Stimulated activated effector memory CD8-positive, alpha-beta T cell treated with anti-CD3 and anti-CD28 coated beads, Interleukin-12 subunit alpha, Interleukin-12 subunit beta, amount 100 ng/mL, for 72 hours (primary cell): ENCODE data around the gene ITGA7.
A peak's percentile ranks its signal among the peaks of the same experiment; 100 is the strongest.

Experiments used
- ATAC-seq: fragments of 150-1000 bp; cut with Tn5 transposase; 2 replicates; pipeline ENCODE4 v1.10.0; 2021
- DNase-seq, 2 donors: peaks; one replicate each; pipeline ENCODE4 v3.0.0; 2021 to 2022; ENCODE audit warnings: low spot score in 2 of 2
- H3K27ac Mint-ChIP-seq: one replicate; pipeline ENCODE4 v1.8.0; 2022; ENCODE audit warnings: mild to moderate bottlenecking, mixed read lengths
- H3K36me3 Mint-ChIP-seq: one replicate; pipeline ENCODE4 v1.8.0; 2022; ENCODE audit warnings: mild to moderate bottlenecking, mixed read lengths
- H3K4me1 Mint-ChIP-seq: one replicate; pipeline ENCODE4 v1.8.0; 2022; ENCODE audit warnings: mixed read lengths
- H3K4me3 Mint-ChIP-seq: one replicate; pipeline ENCODE4 v1.8.0; 2022; ENCODE audit warnings: mild to moderate bottlenecking, mixed read lengths
- H3K9me3 Mint-ChIP-seq: one replicate; pipeline ENCODE4 v1.8.0; 2022; ENCODE audit warnings: mixed read lengths

ITGA7 gene

DNA sequence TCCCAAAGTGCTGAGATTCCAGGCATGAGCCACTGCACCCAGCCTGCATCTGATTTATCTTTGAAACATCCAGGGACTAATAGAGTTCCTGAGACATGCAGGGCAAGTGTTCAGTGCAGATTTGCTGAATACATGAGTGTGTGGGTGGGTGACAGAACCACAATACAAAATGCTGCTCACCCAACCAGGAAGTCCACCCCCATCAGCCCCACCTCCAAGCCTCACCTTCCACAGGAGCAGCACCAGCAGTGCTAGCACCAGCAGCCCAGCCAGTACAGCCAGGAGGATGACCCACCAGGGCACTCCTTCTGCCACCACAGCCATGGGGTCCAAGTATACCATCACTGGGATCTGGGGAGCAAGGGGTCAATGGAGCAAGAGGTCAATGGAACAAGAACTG lies 20.0 kb downstream of the ITGA7 start:
- H3K36me3 Mint-ChIP-seq, result no peaks in the 10 kb centered on the region

DNA sequence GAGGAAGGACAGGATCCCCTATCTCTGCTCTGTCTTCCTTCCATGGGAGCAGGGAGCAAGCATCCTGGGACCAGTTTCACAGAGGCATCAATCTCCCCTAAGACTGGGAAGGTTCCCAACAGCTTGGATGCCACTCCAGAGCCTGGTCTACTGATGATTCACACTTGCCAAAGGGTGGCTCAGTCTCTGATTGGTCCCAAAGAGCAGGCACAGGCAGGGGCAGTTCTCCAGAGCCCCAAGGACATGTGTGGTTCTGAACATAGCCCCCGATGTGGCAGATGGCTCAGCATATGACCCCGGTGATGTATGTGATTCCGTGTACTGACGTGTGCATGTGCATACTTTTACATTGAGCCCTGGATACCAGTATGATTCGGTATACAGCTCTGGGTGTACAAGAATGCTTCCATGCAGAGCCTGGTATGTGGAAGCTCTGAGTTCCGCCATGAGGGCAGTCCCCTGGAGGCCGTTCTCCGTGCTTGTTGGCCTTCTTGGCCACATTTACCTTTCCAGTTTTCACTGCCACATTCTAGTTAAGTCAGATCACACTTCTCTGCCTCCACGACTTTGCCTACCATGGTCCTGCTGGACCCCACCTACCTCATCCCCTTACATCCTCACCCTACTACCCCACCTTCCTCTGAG lies 21.2 kb downstream of the ITGA7 start:
- Mint-ChIP-seq H3K4me1 (peaks cover 11% of the 10 kb centered on the region), H3K9me3 (no peaks in the 10 kb centered on the region), H3K4me3 (no peak overlapping the region), H3K36me3 (no peaks in the 10 kb centered on the region), H3K27ac (no peak overlapping the region)
- ATAC-seq (no peak), DNase-seq (no peak)

More for the DNA sequence above, 20.0 kb downstream of the ITGA7 start:
- Mint-ChIP-seq H3K4me1 (peaks cover 7% of the 10 kb centered on the region), H3K9me3 (no peaks in the 10 kb centered on the region), H3K27ac (peak overlapping the region; percentile 23), H3K4me3 (no peak overlapping the region)
- ATAC-seq (peak; percentile 93), DNase-seq (no peak)

DNA sequence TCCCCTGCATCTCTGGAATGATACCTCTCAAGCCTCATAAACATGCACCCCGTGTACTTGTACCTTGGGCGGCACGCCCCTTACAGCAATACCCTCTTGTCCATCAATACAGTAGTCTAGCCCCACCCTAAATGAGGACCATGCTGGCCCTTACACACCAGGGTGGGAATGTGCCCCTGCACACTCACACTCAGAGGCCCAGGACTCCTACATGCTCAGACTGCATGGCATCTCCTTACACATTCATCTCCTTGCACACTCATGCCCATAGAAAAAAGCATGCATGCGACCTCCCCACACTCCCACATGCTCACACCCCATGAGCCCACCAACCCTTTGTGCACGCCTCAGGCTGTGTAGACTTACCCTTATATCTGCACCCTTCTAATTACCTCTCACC lies 22.0 kb downstream of the ITGA7 start:
- H3K4me1 Mint-ChIP-seq, result peaks cover 20% of the 10 kb centered on the region
- no peak overlapping the region for H3K27ac Mint-ChIP-seq
- no peak overlapping the region for H3K4me3 Mint-ChIP-seq
- H3K9me3 Mint-ChIP-seq, result no peaks in the 10 kb centered on the region
- no peaks in the 10 kb centered on the region for H3K36me3 Mint-ChIP-seq
- ATAC-seq (no peak), DNase-seq (no peak)

DNA sequence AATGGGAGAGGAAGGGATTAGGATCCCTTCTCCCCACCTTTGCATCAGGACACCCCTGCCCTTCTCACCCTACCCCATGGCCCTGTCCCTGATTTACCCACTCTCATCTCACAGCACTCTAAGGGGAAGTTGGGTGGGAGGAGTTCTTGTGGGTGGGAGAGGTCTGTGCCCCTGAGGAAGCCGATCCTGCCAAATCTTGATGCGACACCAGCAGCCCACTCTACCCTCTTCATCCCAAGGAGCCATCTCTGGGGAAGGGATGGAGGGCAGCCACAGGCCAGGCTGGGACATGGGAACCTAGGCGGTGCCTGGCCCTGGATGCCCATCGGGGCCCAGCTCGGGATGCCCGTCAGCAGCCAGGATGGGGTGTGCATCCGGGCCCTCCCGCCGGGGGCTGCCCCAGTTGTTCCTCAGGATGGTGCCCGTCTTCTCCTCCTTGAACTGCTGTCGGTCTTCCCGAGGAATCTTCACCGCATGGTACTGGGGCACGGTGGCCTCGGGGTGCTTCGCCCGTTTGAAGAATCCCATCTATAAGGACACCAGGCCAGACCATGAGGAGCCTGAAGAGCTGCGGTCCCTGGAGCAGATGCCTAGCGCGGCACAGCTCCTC lies 22.8 kb downstream of the ITGA7 start:
- H3K27ac Mint-ChIP-seq, result no peak overlapping the region
- H3K4me3 Mint-ChIP-seq, result no peak overlapping the region
- H3K9me3 Mint-ChIP-seq, result no peaks in the 10 kb centered on the region
- no peak for DNase-seq
- no peak for ATAC-seq
- H3K36me3 Mint-ChIP-seq, result no peaks in the 10 kb centered on the region
- peaks cover 21% of the 10 kb centered on the region for H3K4me1 Mint-ChIP-seq

DNA sequence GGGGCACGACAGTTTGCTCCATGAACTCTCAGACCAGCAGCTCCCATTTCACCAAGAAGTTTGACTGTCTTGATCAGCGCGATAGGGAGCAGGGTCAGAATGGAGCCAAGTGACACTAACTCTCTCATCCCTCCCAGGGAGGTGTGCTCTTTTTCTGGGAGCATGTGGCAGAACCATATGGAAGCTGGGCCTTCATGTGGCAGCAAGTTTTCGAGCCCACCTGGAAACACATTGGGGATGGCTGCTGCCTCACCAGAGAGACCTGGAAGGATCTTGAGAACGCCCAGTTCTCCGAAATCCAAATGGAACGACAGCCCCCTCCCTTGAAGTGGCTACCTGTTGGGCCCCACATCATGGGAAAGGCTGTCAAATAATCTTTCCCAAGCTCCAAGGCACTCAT lies 24.0 kb downstream of the ITGA7 start:
- peaks cover 21% of the 10 kb centered on the region for H3K4me1 Mint-ChIP-seq
- no peaks in the 10 kb centered on the region for H3K36me3 Mint-ChIP-seq
- H3K27ac Mint-ChIP-seq, result no peak overlapping the region
- no peak for ATAC-seq
- no peak overlapping the region for H3K4me3 Mint-ChIP-seq
- H3K9me3 Mint-ChIP-seq, result no peaks in the 10 kb centered on the region
- no peak for DNase-seq

DNA sequence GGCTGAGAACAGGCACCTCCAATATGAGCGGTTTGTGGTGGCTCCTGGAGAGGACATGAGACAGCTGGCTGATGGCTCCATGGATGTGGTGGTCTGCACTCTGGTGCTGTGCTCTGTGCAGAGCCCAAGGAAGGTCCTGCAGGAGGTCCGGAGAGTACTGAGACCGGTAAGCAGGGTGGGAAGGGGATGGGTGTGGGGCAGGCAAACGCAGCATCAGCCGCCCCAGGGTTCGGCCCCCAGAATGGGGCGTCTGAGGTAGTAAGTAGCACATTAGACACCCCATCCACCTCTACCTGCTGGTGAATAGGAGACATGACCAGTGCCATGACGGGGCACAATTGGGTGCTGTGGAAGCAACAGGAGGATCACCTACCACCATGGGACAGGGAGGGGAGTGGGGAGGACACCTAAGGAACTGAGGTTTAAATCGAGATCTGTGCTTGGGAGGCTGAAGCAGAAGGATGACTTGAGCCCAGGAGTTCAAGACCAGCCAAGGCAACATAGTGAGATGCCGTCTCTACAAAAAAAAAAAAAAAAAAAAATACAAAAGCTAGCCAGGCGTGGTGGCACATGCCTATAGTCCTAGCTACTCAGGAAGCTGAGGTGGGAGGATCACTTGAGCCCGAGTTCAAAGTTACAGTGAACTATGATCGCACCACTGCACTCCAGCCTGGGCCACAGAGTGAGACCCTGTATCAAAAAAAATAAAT lies 25.5 kb downstream of the ITGA7 start:
- peaks cover 14% of the 10 kb centered on the region for H3K4me1 Mint-ChIP-seq
- no peaks in the 10 kb centered on the region for H3K36me3 Mint-ChIP-seq
- DNase-seq (no peak), ATAC-seq (no peak)
- no peak overlapping the region for H3K27ac Mint-ChIP-seq
- no peak overlapping the region for H3K4me3 Mint-ChIP-seq
- no peaks in the 10 kb centered on the region for H3K9me3 Mint-ChIP-seq

DNA sequence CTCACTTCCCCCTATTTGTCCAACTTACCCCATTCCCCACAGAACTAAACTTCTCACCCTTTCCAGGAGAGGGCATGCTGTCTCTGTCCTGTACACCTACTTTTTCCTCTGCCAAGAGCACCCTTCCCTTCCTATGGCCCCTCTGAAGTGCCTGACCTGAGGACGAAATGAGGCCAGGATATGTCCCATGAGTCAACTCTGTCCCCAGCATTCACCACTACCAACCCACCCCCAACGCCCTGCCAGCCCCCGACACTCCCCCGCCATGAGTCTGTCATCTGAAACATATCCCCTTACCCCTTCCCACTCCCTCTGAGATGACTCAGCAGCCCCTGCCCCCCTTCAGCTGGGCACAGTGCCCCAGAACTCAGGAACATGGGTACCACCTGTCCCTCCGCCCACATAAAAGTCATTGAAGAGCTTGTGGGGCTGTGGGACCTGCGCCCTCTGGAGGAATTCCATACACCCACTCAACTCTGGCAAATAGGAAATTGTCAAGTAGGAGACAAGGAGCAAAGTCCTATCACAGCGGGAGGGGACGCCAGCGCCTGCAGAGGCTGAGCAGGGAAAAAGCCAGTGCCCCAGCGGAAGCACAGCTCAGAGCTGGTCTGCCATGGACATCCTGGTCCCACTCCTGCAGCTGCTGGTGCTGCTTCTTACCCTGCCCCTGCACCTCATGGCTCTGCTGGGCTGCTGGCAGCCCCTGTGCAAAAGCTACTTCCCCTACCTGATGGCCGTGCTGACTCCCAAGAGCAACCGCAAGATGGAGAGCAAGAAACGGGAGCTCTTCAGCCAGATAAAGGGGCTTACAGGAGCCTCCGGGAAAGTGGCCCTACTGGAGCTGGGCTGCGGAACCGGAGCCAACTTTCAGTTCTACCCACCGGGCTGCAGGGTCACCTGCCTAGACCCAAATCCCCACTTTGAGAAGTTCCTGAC lies 26.3 kb downstream of the ITGA7 start:
- ATAC-seq, result peak; percentile 64
- Mint-ChIP-seq H3K4me1 (peaks cover 14% of the 10 kb centered on the region), H3K9me3 (no peaks in the 10 kb centered on the region), H3K4me3 (no peak overlapping the region), H3K36me3 (no peaks in the 10 kb centered on the region), H3K27ac (no peak overlapping the region)
- DNase-seq, result no peak

DNA sequence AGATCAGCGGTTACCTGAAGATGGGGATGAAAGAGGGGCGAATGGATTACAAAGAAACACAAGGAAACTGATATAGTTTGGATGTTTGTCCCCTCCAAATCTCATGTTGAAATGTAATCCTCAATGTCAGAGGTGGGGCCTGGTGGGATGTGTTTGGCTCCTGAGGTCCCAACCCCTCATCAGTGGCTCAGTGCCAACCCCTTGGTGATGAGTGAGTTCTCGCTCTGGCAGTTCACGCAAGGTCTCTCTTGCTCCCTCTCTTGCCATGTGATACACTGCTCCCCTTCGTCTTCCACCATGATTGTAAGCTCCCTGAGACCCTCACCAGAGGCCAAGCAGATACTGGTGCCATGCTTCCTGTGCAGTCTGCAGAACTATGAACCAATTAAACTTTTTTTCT lies 28.0 kb downstream of the ITGA7 start:
- DNase-seq, result no peak
- no peak overlapping the region for H3K4me3 Mint-ChIP-seq
- H3K4me1 Mint-ChIP-seq, result peaks cover 14% of the 10 kb centered on the region
- no peaks in the 10 kb centered on the region for H3K36me3 Mint-ChIP-seq
- H3K9me3 Mint-ChIP-seq, result no peaks in the 10 kb centered on the region
- H3K27ac Mint-ChIP-seq, result no peak overlapping the region
- ATAC-seq, result no peak

DNA sequence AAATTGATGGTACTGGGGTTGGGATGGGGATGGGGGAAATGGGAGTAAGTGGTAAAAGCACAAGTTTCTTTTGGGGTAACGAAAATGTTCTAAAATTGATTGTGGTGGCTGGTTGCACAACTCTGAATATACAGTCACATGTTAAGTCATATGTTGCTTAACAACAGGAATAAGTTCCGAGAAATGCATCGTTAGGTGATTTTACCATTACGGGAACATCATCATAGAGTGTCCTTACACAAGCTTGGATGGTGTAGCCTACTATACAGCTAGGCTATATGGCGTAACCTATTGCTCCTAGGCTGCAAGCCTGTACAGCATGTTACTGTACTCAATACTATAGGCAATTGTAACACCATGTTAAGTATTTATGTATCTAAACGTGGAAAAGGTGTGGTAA lies 31.0 kb downstream of the ITGA7 start:
- Mint-ChIP-seq H3K27ac (no peak overlapping the region), H3K36me3 (no peaks in the 10 kb centered on the region), H3K9me3 (no peaks in the 10 kb centered on the region), H3K4me1 (peaks cover 12% of the 10 kb centered on the region), H3K4me3 (no peak overlapping the region)
- DNase-seq (no peak), ATAC-seq (no peak)

DNA sequence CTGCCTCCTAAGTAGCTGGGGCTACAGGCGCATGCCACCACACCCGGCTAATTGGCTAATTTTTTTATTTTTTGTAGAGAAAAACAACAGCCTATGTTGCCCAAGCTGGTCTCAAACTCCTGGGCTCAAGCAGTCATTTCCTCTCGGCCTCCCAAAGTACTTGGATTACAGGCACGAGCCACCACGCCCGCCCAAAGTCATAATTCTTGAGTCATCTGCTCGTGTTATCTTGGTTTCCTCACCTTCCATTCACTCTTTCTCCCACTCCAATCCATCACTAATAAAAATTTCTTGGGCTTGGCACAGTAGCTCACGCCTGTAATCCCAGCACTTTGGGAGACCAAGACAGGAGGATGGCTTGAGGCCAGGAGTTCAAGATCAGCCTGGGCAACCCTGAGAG lies 32.0 kb downstream of the ITGA7 start:
- H3K36me3 Mint-ChIP-seq, result no peaks in the 10 kb centered on the region
- no peaks in the 10 kb centered on the region for H3K9me3 Mint-ChIP-seq
- ATAC-seq, result no peak
- no peak for DNase-seq
- no peak overlapping the region for H3K4me3 Mint-ChIP-seq
- H3K27ac Mint-ChIP-seq, result peak overlapping the region; percentile 48
- peaks cover 1% of the 10 kb centered on the region for H3K4me1 Mint-ChIP-seq

DNA sequence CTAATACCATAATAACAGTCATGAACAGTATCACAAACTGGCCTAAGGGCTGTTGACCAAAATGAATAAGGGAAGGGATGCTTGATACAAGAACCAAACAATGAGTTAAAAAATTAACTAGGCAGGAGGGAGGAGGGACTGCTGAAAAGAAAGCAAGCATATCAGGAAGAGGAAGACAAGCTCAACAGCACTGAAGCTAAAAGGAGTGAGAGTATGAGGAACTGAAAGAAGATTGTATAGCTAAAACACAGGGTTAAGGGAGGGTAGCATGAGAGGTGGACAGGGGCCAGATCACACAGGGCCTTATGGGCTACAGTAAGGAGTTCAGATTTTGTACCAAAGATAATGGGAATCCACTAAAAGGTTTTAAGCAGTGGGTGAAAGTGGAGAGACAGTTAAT lies 34.1 kb downstream of the ITGA7 start:
- Mint-ChIP-seq H3K27ac (no peak overlapping the region), H3K9me3 (no peaks in the 10 kb centered on the region), H3K4me3 (no peak overlapping the region), H3K36me3 (no peaks in the 10 kb centered on the region), H3K4me1 (no peaks in the 10 kb centered on the region)
- no peak for ATAC-seq
- no peak for DNase-seq

DNA sequence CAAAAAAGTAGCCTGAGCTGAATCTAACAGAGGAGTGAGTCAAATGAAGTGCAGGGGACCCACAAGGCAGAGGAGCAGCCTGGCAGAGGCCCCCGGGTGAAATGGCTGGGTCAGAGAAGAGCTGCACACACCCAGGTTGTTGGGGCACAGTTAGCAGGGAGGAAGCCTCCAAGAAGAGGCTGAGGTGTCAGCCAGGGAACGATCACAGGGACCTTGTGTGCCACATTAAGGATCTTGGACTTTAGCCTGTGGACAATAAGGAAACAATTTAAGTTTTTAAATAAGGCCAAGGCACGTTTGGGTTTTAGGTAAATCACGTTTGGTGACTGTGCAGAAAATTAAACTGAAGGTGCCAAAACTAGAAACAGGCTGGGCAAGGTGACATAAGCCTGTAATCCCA lies 36.0 kb downstream of the ITGA7 start:
- ATAC-seq (no peak), DNase-seq (no peak)
- Mint-ChIP-seq H3K9me3 (no peaks in the 10 kb centered on the region), H3K4me1 (no peaks in the 10 kb centered on the region), H3K36me3 (no peaks in the 10 kb centered on the region), H3K4me3 (no peak overlapping the region), H3K27ac (no peak overlapping the region)

DNA sequence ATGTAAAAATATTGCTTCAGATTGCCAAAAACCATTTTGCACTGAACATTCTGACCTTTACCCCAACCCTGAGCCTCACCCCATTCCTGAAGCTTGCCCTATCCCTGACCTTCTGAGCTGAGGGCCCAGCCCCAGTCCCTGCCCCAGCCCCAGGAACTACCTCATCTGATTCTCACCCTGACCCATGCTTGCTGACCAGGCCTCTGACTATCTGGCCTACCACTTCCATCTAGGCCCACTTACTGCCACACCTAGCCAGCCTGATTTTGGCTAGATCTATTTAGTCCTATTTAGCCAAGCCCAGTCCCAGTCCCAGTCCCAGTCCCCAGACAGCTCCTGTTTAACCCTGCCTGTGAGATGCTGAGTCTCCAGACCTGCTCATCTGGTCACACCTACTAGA lies 37.4 kb downstream of the ITGA7 start:
- H3K9me3 Mint-ChIP-seq, result no peaks in the 10 kb centered on the region
- H3K36me3 Mint-ChIP-seq, result no peaks in the 10 kb centered on the region
- no peak overlapping the region for H3K4me3 Mint-ChIP-seq
- H3K27ac Mint-ChIP-seq, result peak overlapping the region; percentile 10
- no peak for ATAC-seq
- DNase-seq, result no peak
- H3K4me1 Mint-ChIP-seq, result no peaks in the 10 kb centered on the region

DNA sequence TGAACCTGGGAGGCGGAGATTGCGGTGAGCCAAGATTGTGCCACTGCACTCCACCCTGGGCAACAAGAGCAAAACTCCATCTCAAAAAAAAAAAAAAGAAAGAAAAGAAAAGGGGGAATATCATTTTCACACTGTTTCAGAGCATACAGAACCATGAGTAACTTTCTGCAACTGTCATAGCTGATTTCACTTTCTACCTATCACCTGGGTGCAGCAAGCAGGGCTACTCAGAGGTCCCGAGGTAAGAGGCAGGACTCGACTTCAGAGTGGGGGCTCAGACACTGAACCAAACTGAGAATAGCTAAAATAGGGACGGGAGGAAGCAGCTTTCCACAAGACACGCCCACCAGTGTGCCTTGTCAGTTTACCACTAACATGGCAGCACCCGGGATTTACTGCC lies 41.2 kb downstream of the ITGA7 start:
- DNase-seq (no peak), ATAC-seq (no peak)
- Mint-ChIP-seq H3K36me3 (no peaks in the 10 kb centered on the region), H3K4me1 (no peaks in the 10 kb centered on the region), H3K9me3 (no peaks in the 10 kb centered on the region), H3K4me3 (no peak overlapping the region), H3K27ac (no peak overlapping the region)

DNA sequence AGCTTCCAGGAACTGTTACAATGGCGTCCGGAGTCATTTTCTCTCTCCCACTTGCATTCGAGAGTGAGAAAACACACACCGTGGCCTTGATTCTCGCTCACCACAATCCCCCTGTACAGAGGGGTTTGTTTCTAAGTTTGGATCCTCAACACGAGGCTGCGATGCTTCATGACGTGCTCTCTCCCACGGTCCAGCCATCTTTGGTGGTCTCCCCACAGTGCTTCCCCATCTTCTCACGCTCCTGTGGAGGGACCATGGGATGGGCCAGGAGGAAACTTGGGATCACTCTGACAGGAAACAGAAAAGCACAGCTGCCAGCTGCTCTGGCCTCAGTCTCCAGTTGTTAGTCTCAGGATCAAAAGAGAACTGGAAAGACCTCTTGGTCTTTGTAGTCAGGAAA lies 42.9 kb downstream of the ITGA7 start:
- no peaks in the 10 kb centered on the region for H3K9me3 Mint-ChIP-seq
- no peaks in the 10 kb centered on the region for H3K36me3 Mint-ChIP-seq
- no peaks in the 10 kb centered on the region for H3K4me1 Mint-ChIP-seq
- no peak for DNase-seq
- no peak overlapping the region for H3K4me3 Mint-ChIP-seq
- ATAC-seq, result no peak
- H3K27ac Mint-ChIP-seq, result no peak overlapping the region
